NCI-H1092 treated with DMSO at 0.1 percent for 48 hours (cell line): Measurements from ENCODE around the gene RNASET2.
A peak's percentile ranks its signal among the peaks of the same experiment; 100 is the strongest.
"Not testable (repeated sequence)": the region's sequence is repeated elsewhere in the genome, so short reads cannot be mapped to it uniquely, and the experiment has no call there.

Experiments used
- DNase-seq: peaks from one replicate; lab custom pipeline; 2025; lab: John Stamatoyannopoulos, UW

RNASET2 gene

GRCh38 chr6:166927240-166927934, 29.0 kb downstream of the RNASET2 start:
- no peak for DNase-seq

DNA sequence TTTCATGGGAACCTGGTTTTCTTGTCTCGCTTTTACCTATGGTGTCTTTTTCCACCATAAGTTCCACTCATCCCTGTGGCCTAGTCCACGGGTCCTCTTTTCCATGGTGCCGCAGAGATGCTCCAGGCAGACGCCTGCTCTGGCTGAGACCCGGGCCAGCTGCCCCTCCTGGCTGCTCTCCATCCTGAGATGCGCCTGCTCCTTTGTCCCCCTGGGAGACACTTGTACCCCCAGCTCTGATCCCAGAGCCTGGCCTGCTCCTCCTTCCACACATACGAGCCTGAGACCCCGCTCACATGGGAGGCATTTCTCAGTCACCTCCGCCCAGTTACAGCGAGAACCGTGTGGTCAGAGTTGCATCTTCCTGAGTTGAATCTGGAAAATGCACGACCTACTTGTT, 29.6 kb downstream of the RNASET2 start:
- no peak for DNase-seq

GRCh38 chr6:166925141-166925996, 31.0 kb downstream of the RNASET2 start:
- DNase-seq = no peak

DNA sequence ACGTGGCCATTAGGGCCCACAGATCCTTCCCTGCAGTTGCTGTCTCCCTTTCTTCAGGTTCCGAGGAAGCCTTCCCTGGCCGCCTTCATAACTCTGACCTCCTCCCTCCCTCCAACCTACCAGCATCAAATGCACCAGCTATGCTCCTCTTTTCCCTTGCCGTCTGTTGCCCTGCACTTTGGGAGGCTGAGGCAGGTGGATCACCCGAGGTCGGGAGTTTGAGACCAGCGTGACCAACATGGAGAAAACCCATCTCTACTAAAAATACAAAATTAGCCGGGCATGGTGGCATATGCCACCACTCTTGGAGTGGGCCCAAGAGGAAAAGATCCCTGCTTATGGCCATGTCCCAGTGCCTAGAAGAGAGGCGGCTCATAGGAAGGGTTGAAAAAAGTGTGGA, 31.8 kb downstream of the RNASET2 start:
- no peak for DNase-seq

DNA sequence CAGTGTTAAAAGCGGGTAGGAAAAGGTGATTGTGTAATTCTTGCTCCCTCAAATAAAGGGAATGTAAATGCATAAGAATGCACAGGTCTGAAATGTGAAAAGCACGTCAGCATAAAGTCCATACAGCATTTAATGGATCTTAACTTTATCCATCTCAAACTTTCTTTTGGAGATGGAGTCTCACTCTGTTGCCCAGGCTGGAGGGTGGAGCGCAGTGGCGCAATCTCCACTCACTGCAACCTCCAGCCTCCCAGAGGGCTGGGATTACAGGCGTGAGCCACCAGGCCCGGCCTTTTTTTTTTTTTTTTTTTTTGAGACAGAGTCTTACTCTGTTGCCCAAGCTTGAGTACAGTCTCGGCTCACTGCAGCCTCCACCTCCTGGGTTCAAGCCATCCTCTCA, 33.4 kb downstream of the RNASET2 start:
- no peak for DNase-seq

DNA sequence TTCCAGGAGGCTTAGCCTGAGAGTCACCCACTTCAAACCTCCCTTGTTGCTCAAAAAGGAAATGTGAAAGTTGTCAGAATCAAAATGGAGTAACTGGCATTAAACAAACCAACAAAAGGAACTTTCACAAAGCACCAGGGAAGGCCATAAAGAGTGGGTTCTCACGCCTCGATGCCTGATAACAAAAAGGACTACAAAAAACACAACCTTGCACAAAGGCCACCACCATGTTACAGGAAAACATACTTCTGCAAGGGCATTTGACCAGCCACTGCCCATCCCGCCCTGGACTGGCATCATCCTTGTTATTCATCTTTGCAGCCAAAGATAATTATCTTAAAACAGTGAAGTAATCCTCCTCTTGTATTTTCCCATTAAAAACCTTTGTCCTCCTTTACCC, 34.8 kb downstream of the RNASET2 start:
- no peak for DNase-seq

- no peak for DNase-seq
Measured at GRCh38 chr6:166916824-166917223, 39.5 kb downstream of the RNASET2 start.

GRCh38 chr6:166915484-166915883, 40.9 kb downstream of the RNASET2 start:
- not testable (repeated sequence) for DNase-seq

DNA sequence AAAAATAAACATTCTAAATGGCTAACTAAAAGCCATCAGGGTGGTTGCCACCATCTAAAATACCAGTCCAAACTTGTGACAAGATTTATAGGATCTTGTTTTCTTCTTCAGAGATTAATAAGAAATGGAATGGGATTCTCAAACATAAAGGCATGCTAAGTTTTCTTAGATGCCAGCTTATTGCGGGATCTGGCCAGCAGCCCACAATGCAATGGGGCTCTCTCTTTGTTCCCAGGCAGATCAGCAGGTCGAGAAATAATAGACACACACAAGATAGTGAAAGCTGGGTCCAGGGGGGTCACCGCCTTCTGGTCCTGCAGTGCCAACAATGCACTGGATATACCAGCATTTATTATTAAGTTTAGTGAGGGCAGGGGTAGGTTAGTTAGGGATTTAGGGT, 41.4 kb downstream of the RNASET2 start:
- not testable (repeated sequence) for DNase-seq

DNA sequence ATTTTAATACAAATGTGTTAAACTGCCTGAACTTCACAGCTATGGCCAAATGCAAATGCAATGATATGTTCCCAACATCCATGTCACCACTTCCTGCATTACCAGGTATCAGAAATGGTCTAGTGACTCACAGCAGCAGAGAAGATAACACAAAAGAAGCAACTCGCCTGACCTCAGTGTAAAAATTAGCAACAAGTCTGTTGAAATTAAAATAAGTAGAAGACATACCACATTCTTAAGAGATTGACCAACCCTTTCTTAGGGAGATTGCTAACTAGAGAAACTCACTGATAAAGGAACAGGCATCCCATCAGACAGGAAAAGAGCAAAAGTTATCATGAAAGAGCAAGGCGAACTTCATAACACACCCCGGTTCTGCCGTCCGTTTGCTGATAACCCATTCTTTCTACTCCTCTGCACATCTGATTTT, 45.1 kb downstream of the RNASET2 start:
- no peak for DNase-seq

- no peak for DNase-seq
Measured at GRCh38 chr6:166910601-166911000, 45.7 kb downstream of the RNASET2 start.

GRCh38 chr6:166908811-166909210, 47.5 kb downstream of the RNASET2 start:
- no peak for DNase-seq

- DNase-seq = no peak
Measured at GRCh38 chr6:166907871-166908806, 48.2 kb downstream of the RNASET2 start.

GRCh38 chr6:166907373-166907841, 48.9 kb downstream of the RNASET2 start:
- no peak for DNase-seq

DNA sequence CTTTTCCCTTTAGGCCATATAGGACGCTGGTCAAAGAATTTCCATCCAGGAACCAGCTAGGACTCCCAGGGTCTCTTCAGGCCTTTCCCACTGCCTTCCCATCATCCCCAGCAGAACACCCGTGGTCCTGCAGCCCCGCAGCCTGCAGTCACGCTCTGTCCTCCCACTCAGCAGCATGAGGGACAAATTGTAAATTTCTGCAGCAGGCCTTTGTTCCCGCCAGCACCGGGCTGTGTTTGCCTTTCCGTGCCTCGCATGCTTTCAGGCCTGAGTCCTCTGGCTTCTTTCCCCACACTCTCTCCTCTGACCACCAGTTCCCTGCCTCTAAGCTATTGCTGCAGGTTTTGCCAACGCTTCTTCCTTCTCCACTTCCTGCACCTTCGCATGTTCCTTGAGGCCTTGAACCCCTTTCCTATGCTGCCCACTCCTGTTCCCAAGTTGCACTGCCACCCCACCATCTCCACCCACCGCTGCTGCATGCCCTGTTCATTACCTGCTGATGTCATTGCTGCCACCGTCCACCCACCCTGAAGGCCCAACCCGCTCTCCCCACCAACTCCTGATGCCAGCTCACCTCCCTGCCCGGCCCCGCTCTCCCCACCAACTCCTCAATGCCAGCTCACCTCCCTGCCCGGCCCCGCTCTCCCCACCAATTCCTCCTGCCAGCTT, 49.8 kb downstream of the RNASET2 start:
- no peak for DNase-seq

GRCh38 chr6:166905505-166906134, 50.7 kb downstream of the RNASET2 start:
- no peak for DNase-seq

GRCh38 chr6:166905013-166905412, 51.3 kb downstream of the RNASET2 start:
- no peak for DNase-seq

DNA sequence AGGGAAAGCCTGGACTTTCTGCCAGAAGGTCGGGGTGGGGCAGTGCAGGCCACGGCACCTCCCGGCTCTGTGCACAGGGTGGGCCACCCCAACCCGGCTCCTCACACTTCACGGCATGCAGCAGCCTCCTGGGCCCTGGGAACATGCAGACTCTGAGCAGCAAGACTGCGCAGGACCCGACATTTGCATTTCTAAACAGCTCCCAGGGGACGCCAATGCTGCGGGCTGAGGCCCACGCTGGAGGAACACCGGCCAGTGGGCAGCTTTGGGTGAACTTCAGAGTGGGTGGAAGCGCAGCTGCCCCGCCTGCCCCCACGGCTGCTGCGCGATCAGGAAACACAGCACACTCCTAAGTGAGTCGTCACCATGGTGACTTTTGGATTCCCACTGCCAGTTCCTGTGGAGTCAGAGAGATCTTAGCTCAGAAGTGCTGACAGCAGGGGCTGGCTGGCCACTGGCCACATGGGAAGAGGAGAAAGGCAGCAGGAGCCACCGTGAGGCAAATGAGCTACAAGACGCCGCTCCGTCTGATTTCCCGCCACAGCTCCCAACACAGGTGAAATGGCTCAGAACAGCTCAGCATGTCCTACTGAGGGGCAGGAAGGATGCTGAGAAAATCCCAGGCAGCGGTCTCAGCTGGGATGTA, 52.1 kb downstream of the RNASET2 start:
- peak; percentile 84 for DNase-seq

- DNase-seq = no peak
Measured at GRCh38 chr6:166903500-166903899, 52.9 kb downstream of the RNASET2 start.

- DNase-seq = no peak
Measured at GRCh38 chr6:166903027-166903426, 53.3 kb downstream of the RNASET2 start.
